ENCODE data around the gene MDP1.

The MDP1 gene

DNA sequence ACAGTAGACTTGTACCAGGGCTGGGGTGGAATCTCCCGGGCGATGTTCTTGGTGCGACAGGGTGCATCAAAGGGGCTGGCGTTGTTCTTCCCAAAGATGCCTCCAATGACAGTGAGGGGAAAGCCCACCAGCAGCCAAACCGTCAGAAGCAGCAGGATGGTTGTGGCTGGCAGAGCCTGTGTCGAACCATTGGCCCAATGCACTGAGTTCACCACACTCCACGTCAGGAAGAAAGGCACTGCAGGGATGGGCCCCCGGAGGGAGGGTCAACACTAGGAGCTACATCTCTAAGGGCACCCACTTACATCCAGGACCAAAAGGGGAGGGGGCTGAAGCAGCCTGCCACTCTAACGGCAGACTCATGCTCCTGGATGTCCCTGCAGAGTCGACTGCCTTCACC is 25.4 kb downstream of the MDP1 start:
- H4K5ac ChIP-seq (ENCODE audit: low read length): no peak overlapping the region
- no peak overlapping the region for H3K9ac ChIP-seq (ENCODE audit: low read length)
- no peak overlapping the region for H2BK5ac ChIP-seq (ENCODE audit: low read length)
- peaks cover 11% of the 10 kb centered on the region for H3K79me2 ChIP-seq (ENCODE audit: control insufficient read depth, insufficient read depth, low read length)
- H3K4me2 ChIP-seq (ENCODE audit: low read length): no peak overlapping the region
- no peak overlapping the region for H3K4me3 ChIP-seq (ENCODE audit: low read length)
- no peak overlapping the region for H3K4ac ChIP-seq (ENCODE audit: low read depth, low read length)
- H3K18ac ChIP-seq (ENCODE audit: low read length): no peak overlapping the region
- no peak for DNase-seq
- WGBS (ENCODE audit: extremely low coverage, insufficient coverage, low lambda C conversion rate): no CpG with 5 or more reads among the region's 10 CpGs
- peaks cover 6% of the 10 kb centered on the region for H3K4me1 ChIP-seq (ENCODE audit: control insufficient read depth, low read depth, low read length)
- H3K23ac ChIP-seq (ENCODE audit: low read length): no peak overlapping the region
- H3K79me1 ChIP-seq (ENCODE audit: low read length): peaks cover 12% of the 10 kb centered on the region
- no peak overlapping the region for H2AK5ac ChIP-seq (ENCODE audit: low read length)
- H4K8ac ChIP-seq (ENCODE audit: low read depth, low read length): no peak overlapping the region
- H3K27ac ChIP-seq (ENCODE audit: low read depth, low read length): no peak overlapping the region
- H2BK120ac ChIP-seq (ENCODE audit: low read depth, low read length): no peak overlapping the region
- H3K27me3 ChIP-seq (ENCODE audit: insufficient read depth, low read length, poor library complexity): no peaks in the 10 kb centered on the region
- peaks cover 10% of the 10 kb centered on the region for H3K36me3 ChIP-seq (ENCODE audit: control insufficient read depth, insufficient read depth, low read length)
- no peak overlapping the region for H3K56ac ChIP-seq (ENCODE audit: low read length)
- H2BK15ac ChIP-seq (replicated peaks; ENCODE audit: low read depth): no peak overlapping the region

DNA sequence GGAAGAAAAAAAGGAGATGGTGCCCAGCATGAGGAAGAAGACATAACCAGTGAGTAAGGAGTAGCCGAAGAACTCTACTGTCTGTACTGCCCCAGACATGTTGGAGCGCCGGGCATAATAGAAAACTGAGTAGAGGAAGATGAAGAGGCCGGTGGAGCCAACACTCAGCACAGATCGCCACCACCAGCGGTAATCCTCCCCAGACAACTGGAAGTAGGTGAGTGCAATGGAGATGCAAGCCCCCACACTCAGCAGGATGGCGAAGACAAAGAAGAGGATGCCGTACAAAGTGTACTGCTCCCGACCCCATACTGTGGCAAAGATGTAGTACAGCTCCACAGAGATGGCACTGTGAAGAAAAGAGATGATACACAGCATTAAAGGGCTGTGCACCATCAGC is 26.4 kb downstream of the MDP1 start:
- Histone ChIP-seq H3K4ac (ENCODE audit: low read depth, low read length) (no peak overlapping the region), H2BK15ac (replicated peaks; ENCODE audit: low read depth) (no peak overlapping the region), H3K27ac (ENCODE audit: low read depth, low read length) (no peak overlapping the region), H2BK120ac (ENCODE audit: low read depth, low read length) (no peak overlapping the region), H2AK5ac (ENCODE audit: low read length) (no peak overlapping the region), H3K79me2 (ENCODE audit: control insufficient read depth, insufficient read depth, low read length) (peaks cover 11% of the 10 kb centered on the region), H3K4me1 (ENCODE audit: control insufficient read depth, low read depth, low read length) (peaks cover 6% of the 10 kb centered on the region), H3K36me3 (ENCODE audit: control insufficient read depth, insufficient read depth, low read length) (peaks cover 13% of the 10 kb centered on the region), H3K9ac (ENCODE audit: low read length) (peak overlapping the region; percentile 56), H2BK5ac (ENCODE audit: low read length) (no peak overlapping the region), H3K79me1 (ENCODE audit: low read length) (peaks cover 12% of the 10 kb centered on the region), H3K4me2 (ENCODE audit: low read length) (no peak overlapping the region), H4K8ac (ENCODE audit: low read depth, low read length) (no peak overlapping the region), H3K56ac (ENCODE audit: low read length) (peak overlapping the region; percentile 37), H3K18ac (ENCODE audit: low read length) (no peak overlapping the region), H3K27me3 (ENCODE audit: insufficient read depth, low read length, poor library complexity) (no peaks in the 10 kb centered on the region), H3K4me3 (ENCODE audit: low read length) (no peak overlapping the region), H4K5ac (ENCODE audit: low read length) (peak overlapping the region; percentile 88), H3K23ac (ENCODE audit: low read length) (no peak overlapping the region)
- no peak for DNase-seq
- no CpG with 5 or more reads among the region's 9 CpGs for WGBS (ENCODE audit: extremely low coverage, insufficient coverage, low lambda C conversion rate)

DNA sequence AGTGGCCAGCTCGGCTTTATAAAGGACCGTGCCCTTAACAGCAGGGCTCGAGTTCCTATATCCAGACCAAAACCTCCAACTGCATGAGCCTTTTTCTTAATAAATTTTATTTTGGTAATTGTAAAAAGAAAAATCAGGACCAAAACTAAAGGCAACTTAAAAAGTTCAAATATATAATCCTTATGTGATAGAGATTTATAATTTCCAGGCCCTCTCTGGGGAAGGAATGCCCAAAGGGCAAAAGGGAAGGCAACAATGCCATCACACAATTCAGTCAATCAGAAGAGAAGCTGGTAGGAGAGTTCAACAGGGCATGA is 26.8 kb downstream of the MDP1 start:
- Histone ChIP-seq H2BK5ac (ENCODE audit: low read length) (no peak overlapping the region), H2BK120ac (ENCODE audit: low read depth, low read length) (no peak overlapping the region), H3K36me3 (ENCODE audit: control insufficient read depth, insufficient read depth, low read length) (peaks cover 13% of the 10 kb centered on the region), H3K56ac (ENCODE audit: low read length) (peak overlapping the region; percentile 37), H3K23ac (ENCODE audit: low read length) (no peak overlapping the region), H3K79me2 (ENCODE audit: control insufficient read depth, insufficient read depth, low read length) (peaks cover 11% of the 10 kb centered on the region), H4K5ac (ENCODE audit: low read length) (peak overlapping the region; percentile 88), H3K18ac (ENCODE audit: low read length) (no peak overlapping the region), H4K8ac (ENCODE audit: low read depth, low read length) (peak overlapping the region; percentile 78), H3K27ac (ENCODE audit: low read depth, low read length) (no peak overlapping the region), H3K4me1 (ENCODE audit: control insufficient read depth, low read depth, low read length) (peaks cover 6% of the 10 kb centered on the region), H3K9ac (ENCODE audit: low read length) (peak overlapping the region; percentile 56), H3K4me3 (ENCODE audit: low read length) (no peak overlapping the region), H2BK15ac (replicated peaks; ENCODE audit: low read depth) (no peak overlapping the region), H3K27me3 (ENCODE audit: insufficient read depth, low read length, poor library complexity) (no peaks in the 10 kb centered on the region), H2AK5ac (ENCODE audit: low read length) (no peak overlapping the region), H3K4me2 (ENCODE audit: low read length) (no peak overlapping the region), H3K4ac (ENCODE audit: low read depth, low read length) (no peak overlapping the region), H3K79me1 (ENCODE audit: low read length) (peaks cover 12% of the 10 kb centered on the region)
- WGBS (ENCODE audit: extremely low coverage, insufficient coverage, low lambda C conversion rate): no CpG with 5 or more reads among the region's 3 CpGs
- DNase-seq: no peak

DNA sequence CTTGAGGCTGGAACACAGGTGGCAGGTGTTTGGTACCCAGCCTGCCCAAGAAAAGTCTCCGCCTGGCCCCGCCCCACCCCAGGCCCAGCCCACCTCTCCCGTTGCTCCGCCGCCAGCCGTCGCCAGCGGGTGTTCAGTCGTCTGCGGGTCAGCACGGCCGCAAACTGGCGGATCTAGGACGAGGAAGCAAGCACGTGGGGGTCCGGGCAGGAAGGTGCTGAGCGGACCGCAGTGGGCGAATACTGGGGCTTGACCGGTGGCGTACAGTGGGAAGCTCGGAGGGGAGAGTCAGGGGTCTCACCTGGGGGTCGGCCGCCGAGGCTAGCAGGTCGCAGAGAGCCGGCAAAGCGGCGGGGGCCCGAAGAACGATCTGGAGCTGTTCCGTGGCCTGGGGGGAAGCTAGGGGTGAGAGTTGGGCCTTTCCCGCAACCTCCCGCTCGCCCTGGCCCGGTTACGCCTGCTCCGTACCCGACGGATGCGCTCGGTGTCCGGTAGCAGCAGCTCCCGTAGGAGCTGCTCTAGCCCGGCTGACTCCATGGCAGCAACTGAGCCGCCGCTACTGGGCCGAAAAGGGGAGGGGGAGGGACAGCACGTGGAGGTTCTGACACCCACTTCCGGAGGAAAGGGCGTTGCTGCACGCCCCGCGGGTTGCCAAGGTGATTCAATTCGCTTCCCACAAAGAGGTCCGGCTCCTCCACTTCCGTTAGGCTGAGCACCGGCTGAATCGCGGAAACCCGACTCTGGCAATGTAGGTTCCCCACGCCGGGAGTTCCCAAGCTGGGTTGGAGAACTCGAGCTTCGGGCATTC is 27.4 kb downstream of the MDP1 start, which contains the start of gene IPO4:
TSS of gene IPO4 (minus strand) at position 566 of the 808 bp plus-strand sequence. CDS start at position 537, 29 bp downstream.
- H3K18ac ChIP-seq (ENCODE audit: low read length): peak within 1 kb of the TSS; percentile 44
- H3K4me3 ChIP-seq (ENCODE audit: low read length): peak within 1 kb of the TSS; percentile 89
- WGBS (ENCODE audit: extremely low coverage, insufficient coverage, low lambda C conversion rate): no CpG with 5 or more reads among the region's 65 CpGs
- no peak within 1 kb of the TSS for H3K4ac ChIP-seq (ENCODE audit: low read depth, low read length)
- DNase-seq: peak; percentile 99
- H2BK15ac ChIP-seq (replicated peaks; ENCODE audit: low read depth): no peak within 1 kb of the TSS
- peak within 1 kb of the TSS; percentile 74 for H3K4me2 ChIP-seq (ENCODE audit: low read length)
- peaks cover 13% of the 10 kb centered on the region for H3K36me3 ChIP-seq (ENCODE audit: control insufficient read depth, insufficient read depth, low read length)
- H3K27ac ChIP-seq (ENCODE audit: low read depth, low read length): peak within 1 kb of the TSS; percentile 75
- no peak within 1 kb of the TSS for H2AK5ac ChIP-seq (ENCODE audit: low read length)
- peak within 1 kb of the TSS; percentile 88 for H4K5ac ChIP-seq (ENCODE audit: low read length)
- no peak within 1 kb of the TSS for H2BK120ac ChIP-seq (ENCODE audit: low read depth, low read length)
- no peak within 1 kb of the TSS for H2BK5ac ChIP-seq (ENCODE audit: low read length)
- H3K27me3 ChIP-seq (ENCODE audit: insufficient read depth, low read length, poor library complexity): no peaks in the 10 kb centered on the region
- H3K79me1 ChIP-seq (ENCODE audit: low read length): peaks cover 12% of the 10 kb centered on the region
- peak within 1 kb of the TSS; percentile 72 for H3K23ac ChIP-seq (ENCODE audit: low read length)
- H4K8ac ChIP-seq (ENCODE audit: low read depth, low read length): peak within 1 kb of the TSS; percentile 78
- peak within 1 kb of the TSS; percentile 99 for H3K56ac ChIP-seq (ENCODE audit: low read length)
- H3K9ac ChIP-seq (ENCODE audit: low read length): peak within 1 kb of the TSS; percentile 95
- H3K4me1 ChIP-seq (ENCODE audit: control insufficient read depth, low read depth, low read length): peaks cover 6% of the 10 kb centered on the region
- peaks cover 11% of the 10 kb centered on the region for H3K79me2 ChIP-seq (ENCODE audit: control insufficient read depth, insufficient read depth, low read length)

DNA sequence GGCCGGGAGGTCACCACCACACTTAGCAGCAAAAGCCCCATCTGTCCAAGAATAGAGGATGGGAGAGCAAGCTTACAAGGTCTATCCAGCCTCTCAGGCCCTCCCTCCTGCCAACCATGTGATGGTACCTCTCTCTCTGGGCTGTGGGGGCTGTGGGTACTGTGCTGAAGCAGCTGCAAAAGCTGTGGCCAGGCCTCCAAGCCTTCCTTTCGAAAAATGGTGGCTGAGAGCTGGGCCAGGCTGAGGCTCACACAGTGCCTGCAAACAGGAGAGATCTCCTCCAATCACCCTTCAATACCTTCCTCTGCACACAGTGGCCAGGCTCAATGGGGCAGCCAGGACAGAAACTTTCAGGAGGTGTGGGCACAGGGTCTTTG is 28.3 kb downstream of the MDP1 start:
- H3K23ac ChIP-seq (ENCODE audit: low read length): no peak overlapping the region
- peak overlapping the region; percentile 74 for H3K4me2 ChIP-seq (ENCODE audit: low read length)
- no peak overlapping the region for H2AK5ac ChIP-seq (ENCODE audit: low read length)
- H3K56ac ChIP-seq (ENCODE audit: low read length): no peak overlapping the region
- no peak overlapping the region for H2BK120ac ChIP-seq (ENCODE audit: low read depth, low read length)
- no peak overlapping the region for H3K27ac ChIP-seq (ENCODE audit: low read depth, low read length)
- H2BK5ac ChIP-seq (ENCODE audit: low read length): no peak overlapping the region
- no peak for DNase-seq
- H4K8ac ChIP-seq (ENCODE audit: low read depth, low read length): no peak overlapping the region
- peak overlapping the region; percentile 95 for H3K9ac ChIP-seq (ENCODE audit: low read length)
- peaks cover 16% of the 10 kb centered on the region for H3K36me3 ChIP-seq (ENCODE audit: control insufficient read depth, insufficient read depth, low read length)
- H3K18ac ChIP-seq (ENCODE audit: low read length): no peak overlapping the region
- H3K79me2 ChIP-seq (ENCODE audit: control insufficient read depth, insufficient read depth, low read length): peaks cover 11% of the 10 kb centered on the region
- H3K79me1 ChIP-seq (ENCODE audit: low read length): peaks cover 12% of the 10 kb centered on the region
- no peaks in the 10 kb centered on the region for H3K27me3 ChIP-seq (ENCODE audit: insufficient read depth, low read length, poor library complexity)
- H3K4ac ChIP-seq (ENCODE audit: low read depth, low read length): no peak overlapping the region
- peaks cover 6% of the 10 kb centered on the region for H3K4me1 ChIP-seq (ENCODE audit: control insufficient read depth, low read depth, low read length)
- WGBS (ENCODE audit: extremely low coverage, insufficient coverage, low lambda C conversion rate): no CpG with 5 or more reads among the region's 2 CpGs
- no peak overlapping the region for H2BK15ac ChIP-seq (replicated peaks; ENCODE audit: low read depth)
- H4K5ac ChIP-seq (ENCODE audit: low read length): no peak overlapping the region
- no peak overlapping the region for H3K4me3 ChIP-seq (ENCODE audit: low read length)
